Measurements from ENCODE around the gene CHD6.
A peak's percentile ranks its signal among the peaks of the same experiment; 100 is the strongest.

CHD6 gene

DNA sequence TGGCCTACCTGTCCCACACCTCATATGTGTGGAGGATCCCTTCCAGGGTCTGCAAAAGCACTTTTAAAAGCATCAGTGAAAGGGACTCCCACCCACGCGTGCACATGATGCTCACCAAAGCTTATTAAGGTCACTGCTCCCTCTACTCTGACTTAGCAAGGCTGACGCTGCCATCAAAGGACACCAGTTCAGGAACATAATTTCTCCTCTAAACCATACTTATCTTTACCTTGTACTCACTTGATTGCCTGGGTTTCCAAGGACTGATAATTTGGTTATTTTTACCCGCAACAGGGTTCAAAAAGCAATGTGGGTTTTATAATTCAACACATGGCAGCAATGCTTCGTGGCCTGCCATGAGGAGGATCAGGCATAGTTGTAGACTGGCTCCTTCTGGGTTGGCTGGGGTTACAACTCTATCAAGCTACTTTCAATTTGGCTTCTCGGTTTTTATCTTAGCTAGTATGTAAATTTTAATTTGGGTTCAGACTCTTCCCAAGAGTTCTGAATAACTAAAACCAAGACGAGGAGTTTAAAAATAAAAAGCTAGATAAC lies 199.4 kb downstream of the CHD6 start:
- DNase-seq, result no peak

DNA sequence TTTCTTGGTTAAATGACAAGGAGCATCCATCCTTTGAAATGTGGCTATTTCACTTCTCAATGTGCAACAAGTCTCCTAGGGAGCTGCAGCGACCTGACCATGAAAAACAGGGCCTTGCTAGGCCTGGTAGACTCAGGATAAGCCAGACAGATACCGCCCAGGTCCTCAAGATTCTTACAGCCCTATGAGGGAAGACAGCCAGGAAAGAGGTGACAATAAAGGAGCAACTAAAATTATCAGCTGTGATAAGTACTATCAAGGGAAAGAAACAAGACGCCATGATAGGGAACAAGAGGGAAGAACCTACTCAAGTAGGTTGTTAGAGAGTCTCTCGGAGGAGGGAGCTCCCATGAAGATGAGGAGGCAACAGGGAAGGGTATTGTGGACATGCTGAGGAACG lies 200.1 kb downstream of the CHD6 start:
- no peak for DNase-seq

DNA sequence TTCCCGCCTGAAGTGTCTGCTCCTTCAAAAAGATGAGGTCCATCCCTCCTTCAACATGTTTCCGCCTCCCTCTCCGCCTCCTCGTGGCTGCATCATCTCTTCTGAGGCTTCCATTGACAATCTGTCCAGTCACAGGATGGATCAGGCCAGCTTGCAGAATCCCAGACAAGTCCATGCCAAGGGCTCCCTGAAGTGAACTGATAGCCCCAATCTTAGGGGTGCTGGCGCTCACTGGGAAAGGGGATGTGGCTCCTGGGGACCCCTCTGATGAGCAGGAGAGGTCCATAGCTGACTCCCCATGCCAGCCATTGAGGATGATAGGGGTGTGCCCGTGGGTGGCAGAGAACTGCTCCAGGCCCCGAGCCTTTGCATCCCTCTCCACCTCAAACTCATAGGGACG lies 203.0 kb downstream of the CHD6 start:
- no peak for DNase-seq

DNA sequence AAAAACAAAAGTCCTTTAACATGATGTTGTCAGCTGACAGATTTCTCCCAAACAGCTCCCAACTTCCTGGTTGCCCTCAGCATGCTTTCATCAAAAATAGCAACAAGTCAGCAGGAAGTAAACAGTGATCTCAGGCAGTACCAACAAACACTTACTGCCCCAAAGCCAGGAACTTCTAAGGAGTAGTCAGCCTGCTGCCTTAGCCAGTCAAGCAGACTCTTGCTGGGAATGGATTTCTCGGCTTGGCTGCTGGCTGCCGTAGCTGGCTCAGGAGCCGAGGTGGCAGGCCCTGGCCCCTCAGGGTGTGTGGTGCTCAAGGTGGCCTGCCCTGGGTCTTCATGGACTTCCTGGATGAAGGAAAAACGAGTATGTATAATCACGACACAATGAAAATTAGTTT lies 205.0 kb downstream of the CHD6 start:
- DNase-seq, result no peak

- DNase-seq, result no peak
Measured at GRCh38 chr20:41412324-41413120, 205.7 kb downstream of the CHD6 start.

DNA sequence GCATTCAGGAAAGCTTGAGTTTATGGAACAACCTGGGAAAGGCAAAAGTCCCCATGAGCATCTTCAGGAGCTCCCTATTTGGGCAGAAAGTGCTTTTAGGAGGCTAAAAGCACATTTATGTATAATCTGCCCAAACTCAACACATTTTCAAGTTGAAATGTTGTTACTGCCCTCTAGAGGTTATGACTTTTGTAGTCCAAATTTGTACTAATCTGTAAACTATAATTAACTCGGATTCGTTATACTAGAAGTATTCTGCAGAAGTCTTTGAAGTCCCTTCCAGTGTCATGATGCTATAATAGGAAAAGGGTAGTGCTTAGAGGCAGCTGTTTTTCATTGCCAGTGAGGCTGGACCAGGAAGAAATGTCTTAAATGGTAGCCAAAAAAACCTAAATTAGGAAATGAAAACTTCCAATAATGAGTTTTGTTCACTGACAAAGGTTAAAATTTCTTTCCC lies 206.8 kb downstream of the CHD6 start:
- DNase-seq, result no peak

- DNase-seq, result no peak
Measured at GRCh38 chr20:41408986-41409385, 209.2 kb downstream of the CHD6 start.

DNA sequence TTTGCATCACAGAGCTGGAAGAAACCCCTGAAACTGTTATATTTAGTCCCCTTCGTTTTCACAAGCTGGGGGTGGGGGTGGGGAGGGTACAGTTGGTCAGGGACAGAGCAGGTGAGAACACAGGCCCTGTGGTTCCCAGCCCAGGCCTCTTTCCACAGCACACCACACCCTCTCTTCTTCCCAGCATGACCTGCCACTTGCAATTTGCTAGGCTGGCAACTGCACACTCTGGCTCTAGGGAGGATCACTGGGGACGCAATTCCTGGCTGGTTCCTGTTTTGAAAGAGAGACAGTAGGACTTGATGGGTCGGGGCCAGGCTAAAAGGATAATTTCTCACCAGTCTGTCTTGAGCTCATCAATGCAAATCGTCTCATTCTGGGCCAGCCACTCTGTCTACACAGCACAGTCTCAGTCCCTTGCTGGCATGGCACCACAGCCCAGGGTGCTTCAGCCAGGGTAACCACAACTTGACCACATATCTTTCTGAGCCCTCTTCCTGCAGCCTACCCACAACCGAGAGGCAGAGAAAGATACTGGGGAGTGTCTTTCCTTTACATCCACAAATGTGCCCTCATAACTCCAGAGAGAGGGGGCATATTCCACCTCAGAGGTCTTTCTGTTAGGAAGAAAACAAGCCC lies 209.9 kb downstream of the CHD6 start:
- no peak for DNase-seq

DNA sequence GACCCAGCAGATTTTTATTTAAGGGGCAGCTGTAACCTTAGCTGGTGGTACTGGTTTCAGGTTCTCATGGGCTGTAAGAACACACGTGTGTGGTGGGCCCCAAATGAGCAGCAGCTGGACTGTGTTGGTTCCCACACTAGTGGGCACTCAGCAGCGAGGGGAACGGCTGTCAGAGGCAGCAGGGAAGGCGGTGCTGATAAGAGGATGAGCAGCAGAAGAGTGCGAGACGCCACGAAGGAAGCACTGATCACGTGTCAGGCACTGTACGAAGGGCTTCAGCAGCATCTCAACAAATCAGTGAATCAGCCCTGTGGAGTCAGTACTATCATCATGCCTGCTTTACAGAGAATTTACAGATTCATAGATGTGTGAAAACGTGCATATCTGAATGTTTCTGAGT lies 210.6 kb downstream of the CHD6 start:
- DNase-seq, result no peak

GRCh38 chr20:41406896-41407444 lies 211.2 kb downstream of the CHD6 start:
- no peak for DNase-seq

DNA sequence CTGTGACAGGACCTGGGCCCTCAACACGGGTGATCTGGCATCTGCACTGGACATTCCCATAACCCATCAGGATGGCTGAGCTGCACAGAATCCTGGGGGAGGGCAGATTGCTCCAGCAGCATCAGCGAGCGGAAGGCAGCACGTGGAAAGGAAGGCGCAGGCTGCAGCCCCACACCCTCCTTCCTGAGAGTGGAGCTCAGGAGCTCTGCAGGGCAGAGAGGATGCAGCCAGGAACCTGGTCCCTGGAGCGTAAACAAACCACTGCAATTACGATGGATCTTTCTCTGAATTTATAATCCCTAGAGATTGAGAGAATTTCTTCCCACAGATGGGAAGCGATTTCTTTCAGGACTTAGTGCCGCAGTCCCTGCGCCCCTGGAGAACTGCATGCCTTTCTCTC lies 211.8 kb downstream of the CHD6 start:
- DNase-seq, result no peak

DNA sequence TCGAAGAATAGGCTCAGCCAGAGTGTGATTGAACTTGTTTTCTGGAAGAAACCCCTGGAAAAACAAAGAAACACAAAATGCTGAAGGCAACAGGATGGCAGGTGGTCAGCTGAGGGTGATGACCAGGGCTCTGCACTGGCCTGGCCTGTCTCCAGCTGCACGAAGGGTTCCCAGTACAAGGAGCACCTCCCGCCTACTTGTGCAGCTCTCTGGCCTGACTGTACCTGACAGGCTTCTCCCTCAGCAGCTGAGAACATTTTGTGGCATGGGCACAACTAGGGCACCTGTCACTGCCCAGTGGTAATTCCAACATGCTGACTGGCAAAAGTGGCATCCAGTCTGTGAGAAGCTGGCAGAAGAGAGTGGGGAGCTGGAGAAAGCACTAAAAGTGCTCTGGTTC lies 212.7 kb downstream of the CHD6 start:
- DNase-seq, result no peak

GRCh38 chr20:41403604-41404003 lies 214.6 kb downstream of the CHD6 start:
- no peak for DNase-seq

GRCh38 chr20:41398408-41398807 lies 219.8 kb downstream of the CHD6 start:
- no peak for DNase-seq

GRCh38 chr20:41395667-41396664 lies 222.2 kb downstream of the CHD6 start:
- DNase-seq, result peak; percentile 82

GRCh38 chr20:41394931-41395666 lies 223.1 kb downstream of the CHD6 start:
- DNase-seq, result no peak

DNA sequence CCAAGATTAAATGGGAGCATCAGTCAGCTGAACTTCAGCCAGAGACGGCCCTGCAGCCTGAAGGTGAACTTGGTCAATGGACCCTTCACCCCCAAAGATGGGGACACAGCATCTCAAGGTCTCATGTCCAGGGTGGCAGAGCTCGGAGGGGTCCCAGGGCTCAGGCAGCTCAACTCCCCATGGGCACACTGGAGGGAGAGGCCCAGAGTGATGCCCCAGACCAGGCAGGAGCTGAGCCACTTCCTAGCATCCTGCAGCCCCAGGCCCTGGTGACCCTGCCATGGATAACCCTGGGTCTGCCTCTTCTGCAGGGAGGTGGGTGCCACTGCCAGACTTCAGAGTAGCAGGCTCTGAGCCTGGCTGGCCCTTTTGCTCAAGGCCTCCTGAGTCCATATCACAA lies 224.1 kb downstream of the CHD6 start:
- DNase-seq, result no peak

GRCh38 chr20:41393705-41394066 lies 224.5 kb downstream of the CHD6 start:
- no peak for DNase-seq

- no peak for DNase-seq
Measured at GRCh38 chr20:41392871-41393704, 225.1 kb downstream of the CHD6 start.

DNA sequence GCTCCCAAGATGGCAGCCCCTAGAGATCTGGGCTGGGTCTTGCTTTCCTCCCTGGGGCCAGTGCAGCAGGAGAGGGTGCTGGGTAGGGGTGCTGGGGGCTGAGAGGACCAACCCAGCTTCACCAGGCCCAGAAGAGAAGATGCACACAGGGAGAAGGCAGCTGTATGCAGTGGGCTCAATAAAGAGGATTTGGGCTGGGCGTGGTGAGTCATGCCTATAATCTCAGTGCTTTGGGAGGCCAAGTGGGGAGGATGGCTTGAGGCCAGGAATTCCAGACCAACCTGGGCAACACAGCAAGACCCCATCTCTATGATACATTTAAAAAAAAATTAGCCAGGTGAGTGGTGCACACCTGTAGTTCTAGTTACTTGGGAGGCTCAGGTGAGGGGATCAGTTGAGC lies 225.9 kb downstream of the CHD6 start:
- no peak for DNase-seq

GRCh38 chr20:41391587-41392001 lies 226.6 kb downstream of the CHD6 start:
- DNase-seq, result no peak
